ENCODE measurements around the gene DNASE1L3. TPM values are rescaled to one million over a fixed set of nuclear protein-coding genes. Genes with fewer than 3 reads are reported as not detected.

DNASE1L3 gene
- total RNA-seq, 1 donor from 2014 or later, result 1.9 TPM

DNA sequence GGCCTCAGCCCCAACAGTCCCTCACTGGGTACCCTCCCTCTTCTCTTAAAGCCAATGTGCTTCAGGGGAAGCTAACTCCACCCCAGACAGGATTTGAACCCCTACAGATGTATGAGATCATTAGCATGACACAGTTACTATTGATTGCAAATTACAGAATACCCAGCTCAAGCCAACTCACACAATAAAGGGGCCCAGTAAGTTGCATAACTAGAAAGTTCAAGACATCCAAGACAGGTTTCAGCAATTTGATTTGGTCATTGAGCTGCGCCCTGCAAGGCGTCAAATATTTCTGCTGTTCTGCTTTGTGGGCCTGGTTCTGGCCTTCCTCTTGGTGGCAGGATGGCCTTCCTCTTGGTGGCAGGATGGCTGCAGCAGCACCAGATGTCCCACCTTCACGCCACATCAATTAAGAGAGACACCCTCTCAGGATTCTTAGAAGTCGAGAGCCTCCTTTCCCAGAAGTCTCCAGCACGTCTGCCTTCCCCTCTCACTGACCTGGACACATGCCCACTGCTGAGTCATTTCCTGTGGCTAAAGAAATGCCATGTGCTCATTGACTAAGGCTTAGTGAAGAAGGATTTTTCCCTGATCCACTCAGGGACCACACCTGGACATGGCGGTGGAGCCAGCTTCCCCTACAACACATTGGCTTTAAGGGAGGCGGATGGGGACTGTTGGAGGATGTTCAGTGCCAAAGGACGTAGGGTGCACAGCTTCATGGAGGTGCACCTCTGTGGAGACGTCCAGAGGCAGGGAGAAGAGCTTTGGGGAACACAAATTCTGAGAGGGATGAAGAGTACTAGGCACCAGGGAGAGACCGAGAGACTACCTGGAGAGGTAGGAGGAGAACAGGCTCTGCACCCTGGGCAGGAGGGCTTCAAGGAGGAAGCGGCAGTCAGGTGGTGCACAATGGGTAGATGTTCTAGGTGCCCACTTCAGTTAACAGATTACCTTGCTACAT lies 49.1 kb downstream of the DNASE1L3 start:
- peak; percentile 70 for DNase-seq (ENCODE audit: low spot score)

DNA sequence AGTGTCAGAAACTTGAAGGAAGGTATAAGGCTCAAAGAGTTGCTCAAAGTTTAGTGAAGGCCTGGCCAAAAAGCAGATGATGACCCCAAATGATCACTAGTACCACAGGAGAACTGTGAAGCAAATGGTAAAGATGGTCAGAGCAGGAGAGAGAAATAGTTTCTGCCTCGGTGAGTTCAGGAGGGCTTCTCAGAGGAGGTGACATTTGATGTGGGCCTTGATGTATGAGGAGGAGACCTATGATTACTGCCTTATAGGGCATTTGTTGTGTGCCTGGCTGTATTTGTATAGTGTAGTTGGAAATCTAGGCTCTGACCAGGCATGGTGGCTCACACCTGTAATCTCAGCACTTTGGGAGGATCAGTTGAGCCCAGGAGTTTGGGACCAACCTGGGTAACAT lies 50.4 kb downstream of the DNASE1L3 start:
- DNase-seq (ENCODE audit: low spot score), result no peak

GRCh38 chr3:58158442-58159153 lies 52.2 kb downstream of the DNASE1L3 start:
- DNase-seq (ENCODE audit: low spot score), result peak; percentile 63

GRCh38 chr3:58157700-58158099 lies 53.1 kb downstream of the DNASE1L3 start:
- peak; percentile 40 for DNase-seq (ENCODE audit: low spot score)

DNA sequence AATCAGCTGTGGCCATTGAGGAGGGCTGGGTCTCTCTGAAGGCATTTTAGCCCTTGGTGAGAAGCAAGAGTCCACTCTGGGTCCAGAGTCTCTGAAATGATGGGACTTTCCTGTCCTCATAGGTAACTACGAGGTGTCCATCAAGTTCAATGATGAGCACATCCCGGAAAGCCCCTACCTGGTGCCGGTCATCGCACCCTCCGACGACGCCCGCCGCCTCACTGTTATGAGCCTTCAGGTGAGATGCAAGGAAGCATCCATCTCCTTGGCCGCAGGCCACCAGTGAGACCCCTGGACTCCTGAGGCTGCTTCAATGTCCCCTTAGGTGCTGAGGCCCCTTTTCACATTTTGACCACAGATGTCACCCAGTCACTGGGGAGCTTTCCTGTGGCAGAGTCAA lies 54.9 kb downstream of the DNASE1L3 start:
- DNase-seq (ENCODE audit: low spot score), result no peak

- DNase-seq (ENCODE audit: low spot score), result no peak
Measured at GRCh38 chr3:58154626-58155449, 55.9 kb downstream of the DNASE1L3 start.

DNA sequence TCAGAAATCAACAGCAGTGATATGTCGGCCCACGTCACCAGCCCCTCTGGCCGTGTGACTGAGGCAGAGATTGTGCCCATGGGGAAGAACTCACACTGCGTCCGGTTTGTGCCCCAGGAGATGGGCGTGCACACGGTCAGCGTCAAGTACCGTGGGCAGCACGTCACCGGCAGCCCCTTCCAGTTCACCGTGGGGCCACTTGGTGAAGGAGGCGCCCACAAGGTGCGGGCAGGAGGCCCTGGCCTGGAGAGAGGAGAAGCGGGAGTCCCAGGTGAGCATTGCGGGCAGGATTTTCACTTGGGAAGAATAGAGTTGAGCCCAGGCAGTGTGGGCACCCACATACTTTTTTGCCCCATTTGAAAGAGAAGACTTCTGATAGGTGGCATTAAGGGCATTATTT lies 57.4 kb downstream of the DNASE1L3 start:
- DNase-seq (ENCODE audit: low spot score), result no peak

DNA sequence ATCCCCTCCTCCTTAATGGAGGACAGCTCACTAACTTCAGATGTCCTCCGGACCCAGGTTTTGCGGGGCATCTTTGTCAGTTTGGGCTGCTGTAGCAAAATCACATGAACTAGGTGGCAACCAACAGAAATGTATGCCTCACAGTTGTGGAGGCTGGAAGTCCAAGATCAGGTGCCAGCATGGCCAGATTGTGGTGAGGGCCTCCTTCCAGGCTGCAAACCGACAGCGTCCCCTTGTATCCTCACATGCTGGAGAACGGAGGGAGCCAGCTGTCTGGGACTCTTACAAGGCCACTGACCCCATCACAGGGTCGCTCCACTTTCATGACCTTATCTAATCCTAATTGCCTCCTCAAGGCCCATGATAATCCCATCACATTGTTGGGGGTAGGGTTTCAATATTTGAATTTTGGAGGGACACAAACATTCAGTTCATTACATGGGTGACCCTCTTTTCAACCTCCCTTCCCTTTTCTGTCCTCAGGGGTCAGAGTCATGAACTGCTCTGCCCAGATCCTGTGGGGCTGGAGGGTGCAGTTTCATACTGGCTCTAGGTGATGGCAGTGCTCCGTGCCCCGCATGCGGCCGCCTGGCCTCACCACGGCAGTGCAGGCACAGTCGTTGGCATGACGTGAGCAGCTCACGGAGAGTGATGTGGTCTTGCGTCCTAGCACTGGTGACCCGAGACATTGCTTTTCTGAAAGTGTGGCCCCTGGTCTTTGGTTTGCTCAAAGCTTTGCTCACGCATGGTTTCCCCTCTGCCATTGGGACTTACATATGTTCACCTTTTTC lies 58.4 kb downstream of the DNASE1L3 start:
- DNase-seq (ENCODE audit: low spot score), result no peak

- DNase-seq (ENCODE audit: low spot score), result no peak
Measured at GRCh38 chr3:58151637-58152036, 59.1 kb downstream of the DNASE1L3 start.

DNA sequence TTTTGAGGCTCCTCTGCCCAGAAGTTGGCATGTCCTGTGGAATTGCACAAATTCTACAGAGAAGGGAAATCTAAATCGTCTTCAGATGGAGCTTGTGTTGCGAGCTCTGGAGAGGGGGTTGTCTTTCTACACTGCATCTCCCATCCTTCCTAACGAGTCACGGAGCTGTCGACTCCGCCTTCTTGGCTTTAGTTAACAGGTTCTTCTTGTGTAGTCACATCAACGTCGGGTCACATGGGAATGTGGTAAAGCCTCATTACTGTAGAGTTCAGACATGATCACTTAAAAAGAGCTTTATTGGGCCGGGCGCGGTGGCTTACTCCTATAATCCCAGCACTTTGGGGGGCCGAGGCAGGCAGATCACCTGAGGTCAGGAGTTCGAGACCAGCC lies 60.0 kb downstream of the DNASE1L3 start:
- no peak for DNase-seq (ENCODE audit: low spot score)

DNA sequence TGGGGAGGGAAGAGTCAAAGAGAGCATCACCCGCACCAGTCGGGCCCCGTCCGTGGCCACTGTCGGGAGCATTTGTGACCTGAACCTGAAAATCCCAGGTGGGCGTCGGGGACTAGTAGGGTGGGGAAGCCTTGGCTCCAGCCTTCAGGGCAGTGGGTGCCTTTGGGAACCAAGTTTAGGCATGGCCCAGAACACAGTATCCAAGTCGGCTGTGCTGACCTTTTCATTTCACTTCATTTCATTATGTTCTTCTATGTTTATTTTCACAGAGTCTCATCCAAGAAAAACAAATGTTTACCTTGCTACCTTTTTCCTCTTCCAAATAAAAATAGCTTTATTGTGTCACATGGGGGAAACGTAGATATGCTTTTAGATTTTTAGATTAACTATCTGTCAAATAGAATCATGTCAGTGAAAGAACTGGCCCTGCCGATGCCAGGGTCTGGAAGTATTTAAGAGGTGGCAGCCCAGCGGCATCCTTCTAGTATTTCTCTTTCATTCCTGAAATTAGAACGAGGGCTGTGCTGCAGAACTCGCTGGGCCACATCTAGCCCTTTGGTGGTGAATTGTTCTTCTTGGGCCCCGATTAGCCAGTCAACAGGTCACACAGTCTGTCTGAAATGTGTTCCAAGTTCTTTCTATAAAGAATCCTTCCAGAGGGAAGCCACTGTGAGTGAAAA lies 60.5 kb downstream of the DNASE1L3 start:
- no peak for DNase-seq (ENCODE audit: low spot score)

DNA sequence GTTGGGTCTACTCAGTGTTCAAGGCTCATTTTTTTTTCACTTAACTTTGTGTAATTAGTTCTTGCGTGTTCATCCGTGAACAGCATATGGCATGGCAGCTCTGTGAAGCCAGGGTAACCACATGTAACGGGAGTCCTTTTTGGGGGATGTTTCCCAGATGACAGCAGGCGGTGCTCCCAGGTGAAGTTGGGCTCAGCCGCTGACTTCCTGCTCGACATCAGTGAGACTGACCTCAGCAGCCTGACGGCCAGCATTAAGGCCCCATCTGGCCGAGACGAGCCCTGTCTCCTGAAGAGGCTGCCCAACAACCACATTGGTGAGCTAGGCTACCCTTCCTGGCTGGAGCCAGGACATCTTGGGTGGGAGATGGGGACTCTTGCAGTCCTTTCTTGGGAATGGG lies 62.7 kb downstream of the DNASE1L3 start:
- no peak for DNase-seq (ENCODE audit: low spot score)

- DNase-seq (ENCODE audit: low spot score), result no peak
Measured at GRCh38 chr3:58144478-58145325, 66.1 kb downstream of the DNASE1L3 start.

DNA sequence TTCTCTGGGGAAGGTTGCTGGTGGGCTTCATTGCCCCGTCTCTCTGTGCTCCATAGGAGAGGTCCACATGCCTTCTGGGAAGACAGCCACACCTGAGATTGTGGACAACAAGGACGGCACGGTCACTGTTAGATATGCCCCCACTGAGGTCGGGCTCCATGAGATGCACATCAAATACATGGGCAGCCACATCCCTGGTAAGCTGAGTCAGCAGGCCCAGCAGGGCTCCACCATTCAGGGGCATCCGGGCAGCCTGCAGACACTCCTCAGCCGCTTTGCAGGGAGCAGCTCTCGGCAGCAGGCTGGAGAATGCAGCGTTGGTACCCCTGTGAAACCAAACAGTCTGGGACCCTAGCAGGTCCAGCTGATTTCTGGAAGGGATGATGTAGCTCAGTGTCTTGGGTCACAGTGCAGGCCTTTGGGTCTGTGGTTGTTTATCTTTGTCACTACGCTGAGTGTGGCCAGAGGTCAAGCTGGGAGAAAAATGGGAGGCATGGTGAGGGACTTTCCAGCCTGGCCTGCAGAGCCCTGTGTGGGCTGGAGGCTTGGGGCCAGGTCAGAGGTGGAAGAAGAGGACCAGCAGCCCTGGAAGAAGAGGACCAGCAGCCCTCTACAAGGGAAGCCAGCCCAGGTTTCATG lies 67.2 kb downstream of the DNASE1L3 start:
- no peak for DNase-seq (ENCODE audit: low spot score)

Other genes with a start within 250 kb of the DNASE1L3 start
- gene FLNB, start 202.6 kb downstream of the DNASE1L3 start, total RNA-seq (ENCODE audit: insufficient read depth, low replicate concordance), result 183 TPM
- 2.9 TPM for gene ABHD6, start 26.8 kb upstream of the DNASE1L3 start, total RNA-seq (ENCODE audit: insufficient read depth, low replicate concordance)
- gene RPP14, start 95.3 kb upstream of the DNASE1L3 start, total RNA-seq (ENCODE audit: insufficient read depth, low replicate concordance), result 10.4 TPM
- gene HTD2, start 95.5 kb upstream of the DNASE1L3 start, total RNA-seq (ENCODE audit: insufficient read depth, low replicate concordance), result 1.7 TPM
- 47.9 TPM for gene PXK, start 121.9 kb upstream of the DNASE1L3 start, total RNA-seq (ENCODE audit: insufficient read depth, low replicate concordance)
- 77.8 TPM for gene PDHB, start 222.9 kb upstream of the DNASE1L3 start, total RNA-seq (ENCODE audit: insufficient read depth, low replicate concordance)